ENCODE measurements around the gene CORO2A.

CORO2A gene

GRCh38 chr9:98187926-98188325 is 4.5 kb downstream of the CORO2A start:
- FAIRE-seq (no peak), DNase-seq (ENCODE audit: insufficient read length, low spot score) (no peak)
- TF ChIP-seq POLR2A (IDR thresholded peaks at IDR 0.05; ENCODE audit: low read depth, low read length): no peak
- no peak for TF ChIP-seq POLR2AphosphoS5 (IDR thresholded peaks at IDR 0.05; ENCODE audit: low read depth, low read length)
- TF ChIP-seq TAF1 (IDR thresholded peaks at IDR 0.05; ENCODE audit: low read depth, low read length): no peak
- TF ChIP-seq POU2F2 (IDR thresholded peaks at IDR 0.05; ENCODE audit: low read depth, low read length): no peak
- TF ChIP-seq PAX5 (IDR thresholded peaks at IDR 0.05; ENCODE audit: insufficient read depth, low read length, severe bottlenecking): no peak
- TF ChIP-seq SPI1 (IDR thresholded peaks at IDR 0.05; ENCODE audit: low read depth, low read length): no peak

GRCh38 chr9:98186236-98186635 is 6.2 kb downstream of the CORO2A start:
- FAIRE-seq: no peak
- no peak for TF ChIP-seq TAF1 (IDR thresholded peaks at IDR 0.05; ENCODE audit: low read depth, low read length)
- no peak for TF ChIP-seq POLR2A (IDR thresholded peaks at IDR 0.05; ENCODE audit: low read depth, low read length)
- no peak for TF ChIP-seq POLR2AphosphoS5 (IDR thresholded peaks at IDR 0.05; ENCODE audit: low read depth, low read length)
- no peak for TF ChIP-seq PAX5 (IDR thresholded peaks at IDR 0.05; ENCODE audit: insufficient read depth, low read length, severe bottlenecking)
- TF ChIP-seq SPI1 (IDR thresholded peaks at IDR 0.05; ENCODE audit: low read depth, low read length): no peak
- TF ChIP-seq POU2F2 (IDR thresholded peaks at IDR 0.05; ENCODE audit: low read depth, low read length): no peak

GRCh38 chr9:98185611-98186171 is 6.7 kb downstream of the CORO2A start:
- FAIRE-seq: no peak
- TF ChIP-seq POU2F2 (IDR thresholded peaks at IDR 0.05; ENCODE audit: low read depth, low read length) (no peak), POLR2AphosphoS5 (IDR thresholded peaks at IDR 0.05; ENCODE audit: low read depth, low read length) (no peak), TAF1 (IDR thresholded peaks at IDR 0.05; ENCODE audit: low read depth, low read length) (no peak), POLR2A (IDR thresholded peaks at IDR 0.05; ENCODE audit: low read depth, low read length) (no peak), PAX5 (IDR thresholded peaks at IDR 0.05; ENCODE audit: insufficient read depth, low read length, severe bottlenecking) (no peak), SPI1 (IDR thresholded peaks at IDR 0.05; ENCODE audit: low read depth, low read length) (no peak)

More at GRCh38 chr9:98186236-98186635, 6.2 kb downstream of the CORO2A start:
- no peak for DNase-seq (ENCODE audit: insufficient read length, low spot score)

GRCh38 chr9:98185021-98185567 is 7.3 kb downstream of the CORO2A start:
- no peak for TF ChIP-seq POLR2A (IDR thresholded peaks at IDR 0.05; ENCODE audit: low read depth, low read length)
- no peak for TF ChIP-seq SPI1 (IDR thresholded peaks at IDR 0.05; ENCODE audit: low read depth, low read length)
- no peak for TF ChIP-seq TAF1 (IDR thresholded peaks at IDR 0.05; ENCODE audit: low read depth, low read length)
- TF ChIP-seq POLR2AphosphoS5 (IDR thresholded peaks at IDR 0.05; ENCODE audit: low read depth, low read length): no peak
- TF ChIP-seq POU2F2 (IDR thresholded peaks at IDR 0.05; ENCODE audit: low read depth, low read length): no peak
- TF ChIP-seq PAX5 (IDR thresholded peaks at IDR 0.05; ENCODE audit: insufficient read depth, low read length, severe bottlenecking): no peak
- DNase-seq (ENCODE audit: insufficient read length, low spot score): no peak

More at GRCh38 chr9:98185611-98186171, 6.7 kb downstream of the CORO2A start:
- no peak for DNase-seq (ENCODE audit: insufficient read length, low spot score)

GRCh38 chr9:98184326-98184725 is 8.1 kb downstream of the CORO2A start:
- FAIRE-seq: no peak
- DNase-seq (ENCODE audit: insufficient read length, low spot score): no peak
- TF ChIP-seq POLR2A (IDR thresholded peaks at IDR 0.05; ENCODE audit: low read depth, low read length) (no peak), POLR2AphosphoS5 (IDR thresholded peaks at IDR 0.05; ENCODE audit: low read depth, low read length) (no peak), SPI1 (IDR thresholded peaks at IDR 0.05; ENCODE audit: low read depth, low read length) (no peak)

More at GRCh38 chr9:98185021-98185567, 7.3 kb downstream of the CORO2A start:
- no peak for FAIRE-seq

GRCh38 chr9:98182889-98183599 is 9.4 kb downstream of the CORO2A start:
- FAIRE-seq (no peak), DNase-seq (ENCODE audit: insufficient read length, low spot score) (no peak)
- TF ChIP-seq PAX5 (IDR thresholded peaks at IDR 0.05; ENCODE audit: insufficient read depth, low read length, severe bottlenecking): no peak
- TF ChIP-seq POLR2A (IDR thresholded peaks at IDR 0.05; ENCODE audit: low read depth, low read length): no peak

- no peak for DNase-seq (ENCODE audit: insufficient read length, low spot score)
- FAIRE-seq: no peak
- TF ChIP-seq SPI1 (IDR thresholded peaks at IDR 0.05; ENCODE audit: low read depth, low read length): no peak
- TF ChIP-seq POLR2AphosphoS5 (IDR thresholded peaks at IDR 0.05; ENCODE audit: low read depth, low read length): no peak
- no peak for TF ChIP-seq POU2F2 (IDR thresholded peaks at IDR 0.05; ENCODE audit: low read depth, low read length)
- no peak for TF ChIP-seq TAF1 (IDR thresholded peaks at IDR 0.05; ENCODE audit: low read depth, low read length)
- TF ChIP-seq PAX5 (IDR thresholded peaks at IDR 0.05; ENCODE audit: insufficient read depth, low read length, severe bottlenecking): no peak
- TF ChIP-seq POLR2A (IDR thresholded peaks at IDR 0.05; ENCODE audit: low read depth, low read length): no peak
Measured at GRCh38 chr9:98182069-98182820, 10.2 kb downstream of the CORO2A start.

- DNase-seq (ENCODE audit: insufficient read length, low spot score) (no peak), FAIRE-seq (no peak)
- TF ChIP-seq SPI1 (IDR thresholded peaks at IDR 0.05; ENCODE audit: low read depth, low read length): no peak
- no peak for TF ChIP-seq POLR2AphosphoS5 (IDR thresholded peaks at IDR 0.05; ENCODE audit: low read depth, low read length)
- no peak for TF ChIP-seq TAF1 (IDR thresholded peaks at IDR 0.05; ENCODE audit: low read depth, low read length)
- TF ChIP-seq POU2F2 (IDR thresholded peaks at IDR 0.05; ENCODE audit: low read depth, low read length): no peak
Measured at GRCh38 chr9:98181746-98182068, 10.7 kb downstream of the CORO2A start.

GRCh38 chr9:98180996-98181395 is 11.4 kb downstream of the CORO2A start:
- DNase-seq (ENCODE audit: insufficient read length, low spot score) (no peak), FAIRE-seq (no peak)
- TF ChIP-seq POU2F2 (IDR thresholded peaks at IDR 0.05; ENCODE audit: low read depth, low read length) (no peak), POLR2A (IDR thresholded peaks at IDR 0.05; ENCODE audit: low read depth, low read length) (no peak), SPI1 (IDR thresholded peaks at IDR 0.05; ENCODE audit: low read depth, low read length) (no peak), POLR2AphosphoS5 (IDR thresholded peaks at IDR 0.05; ENCODE audit: low read depth, low read length) (no peak), PAX5 (IDR thresholded peaks at IDR 0.05; ENCODE audit: insufficient read depth, low read length, severe bottlenecking) (no peak), TAF1 (IDR thresholded peaks at IDR 0.05; ENCODE audit: low read depth, low read length) (no peak)
